GM12878 (cell line): ENCODE results near the gene TOM1L1.

Experiments used
- CTCF ChIP-seq, 3 experiments: IDR thresholded peaks in 2 of 3; conservative IDR thresholded peaks in 1 of 3; 2 replicates each; pipeline ENCODE4 v1.5.1; 2011; ENCODE audit warnings: low read depth in 3 of 3, low read length in 3 of 3, mild to moderate bottlenecking in 3 of 3, control low read depth in 2 of 3, moderate library complexity in 2 of 3, inconsistent platforms in 1 of 3, mixed read lengths in 1 of 3; ENCODE audit not compliant: control insufficient read depth in 2 of 3, insufficient read depth in 1 of 3; ENCODE audit errors: extremely low read depth in 1 of 3
- GABPA ChIP-seq: IDR thresholded peaks from 2 replicates; pipeline ENCODE4 v1.6.1; 2014; ENCODE audit warnings: antibody characterized with exemption, low read depth, mild to moderate bottlenecking, inconsistent platforms
- POLR2AphosphoS5 ChIP-seq: IDR thresholded peaks from 2 replicates; pipeline ENCODE4 v1.6.1; 2011; ENCODE audit warnings: mild to moderate bottlenecking, low read length, inconsistent platforms
- ZNF274 ChIP-seq: IDR thresholded peaks from one replicate; pipeline ENCODE4 v1.8.0; 2011; ENCODE audit not compliant: insufficient read length, insufficient read depth
- ZNF384 ChIP-seq: IDR thresholded peaks from 2 replicates; pipeline ENCODE4 v1.6.1; 2012; ENCODE audit warnings: low read depth, mild to moderate bottlenecking, low read length, improper control_type of control experiment, borderline replicate concordance
- ZNF622 ChIP-seq: fragments of 450-650 bp; IDR thresholded peaks from 2 replicates; pipeline ENCODE4 v1.6.1; 2017; ENCODE audit warnings: mild to moderate bottlenecking, inconsistent platforms

DNA sequence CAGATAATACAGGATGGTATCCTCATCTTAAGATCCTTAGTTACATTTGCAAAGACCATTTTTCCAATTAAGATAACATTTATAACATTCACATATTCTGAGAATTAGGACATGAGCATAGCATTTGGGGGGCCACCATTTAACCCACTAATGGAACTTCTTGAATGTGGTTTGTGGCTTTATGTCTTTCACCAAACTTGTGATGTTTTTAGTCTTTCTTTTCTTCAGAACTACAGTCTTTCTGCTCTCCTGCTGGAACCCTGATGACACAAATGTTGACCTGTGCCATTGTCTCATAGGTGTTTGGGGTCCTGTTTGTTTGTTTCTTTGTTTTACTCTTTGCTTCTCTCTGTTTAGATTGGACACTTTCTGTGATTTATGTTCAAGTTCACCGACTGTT is 44.6 kb downstream of the TOM1L1 start:
- TF ChIP-seq CTCF (IDR thresholded peaks at IDR 0.05 in 2 of 3, conservative IDR thresholded peaks at IDR 0.05 in 1 of 3; ENCODE audit: control insufficient read depth in 2 of 3, extremely low read depth in 1 of 3, insufficient read depth in 1 of 3, low read depth in 3 of 3, low read length in 3 of 3) (no peak), ZNF384 (no peak), POLR2AphosphoS5 (no peak), ZNF274 (no peak), GABPA (no peak), ZNF622 (no peak)
